Measurements from ENCODE around the gene DBH.

DBH gene

DNA sequence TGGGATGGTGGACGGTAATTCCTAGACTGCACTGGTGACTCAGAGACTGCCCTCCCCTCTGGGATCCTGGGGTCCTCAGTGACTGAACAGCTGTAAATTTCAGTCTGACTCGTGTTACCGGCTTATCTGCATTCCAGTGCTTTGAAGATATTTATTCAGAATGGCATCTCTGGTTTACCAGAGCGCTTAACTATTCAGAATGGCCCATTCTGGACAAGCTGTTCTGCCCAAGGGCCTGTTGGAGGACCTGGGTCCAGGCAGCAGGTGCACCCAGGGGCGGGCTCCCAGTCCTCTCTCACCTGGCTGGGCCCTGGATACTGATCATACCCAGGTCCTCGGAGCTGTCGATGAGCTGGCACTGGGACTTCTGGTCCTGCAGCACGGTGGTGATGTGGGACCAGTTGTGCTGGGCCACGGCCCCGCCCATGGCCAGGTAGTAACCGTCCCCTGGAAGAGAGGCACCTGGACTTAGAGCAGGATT, 54.0 kb downstream of the DBH start:
- TF ChIP-seq, protein P1, sequence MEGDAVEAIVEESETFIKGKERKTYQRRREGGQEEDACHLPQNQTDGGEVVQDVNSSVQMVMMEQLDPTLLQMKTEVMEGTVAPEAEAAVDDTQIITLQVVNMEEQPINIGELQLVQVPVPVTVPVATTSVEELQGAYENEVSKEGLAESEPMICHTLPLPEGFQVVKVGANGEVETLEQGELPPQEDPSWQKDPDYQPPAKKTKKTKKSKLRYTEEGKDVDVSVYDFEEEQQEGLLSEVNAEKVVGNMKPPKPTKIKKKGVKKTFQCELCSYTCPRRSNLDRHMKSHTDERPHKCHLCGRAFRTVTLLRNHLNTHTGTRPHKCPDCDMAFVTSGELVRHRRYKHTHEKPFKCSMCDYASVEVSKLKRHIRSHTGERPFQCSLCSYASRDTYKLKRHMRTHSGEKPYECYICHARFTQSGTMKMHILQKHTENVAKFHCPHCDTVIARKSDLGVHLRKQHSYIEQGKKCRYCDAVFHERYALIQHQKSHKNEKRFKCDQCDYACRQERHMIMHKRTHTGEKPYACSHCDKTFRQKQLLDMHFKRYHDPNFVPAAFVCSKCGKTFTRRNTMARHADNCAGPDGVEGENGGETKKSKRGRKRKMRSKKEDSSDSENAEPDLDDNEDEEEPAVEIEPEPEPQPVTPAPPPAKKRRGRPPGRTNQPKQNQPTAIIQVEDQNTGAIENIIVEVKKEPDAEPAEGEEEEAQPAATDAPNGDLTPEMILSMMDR (IDR thresholded peaks at IDR 0.05), result no peak

DNA sequence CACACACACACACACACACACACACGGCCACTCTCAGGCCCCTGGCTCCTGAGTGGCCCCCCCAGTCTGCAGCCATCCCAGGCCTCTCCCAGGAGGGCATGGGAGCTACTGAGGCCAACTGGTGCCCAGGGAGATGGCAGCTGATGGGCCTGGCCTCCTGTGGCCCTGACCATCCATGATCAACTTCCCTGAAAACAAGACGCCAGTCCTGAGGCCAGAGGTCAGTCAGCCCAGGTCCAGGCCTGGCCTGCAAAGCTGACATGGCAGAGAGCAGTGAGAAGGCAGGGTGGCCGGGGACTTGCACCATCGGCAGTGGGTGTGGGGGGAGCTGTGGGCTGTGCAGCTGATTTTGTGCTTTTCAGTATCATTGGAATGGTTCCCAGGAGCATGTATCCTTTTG, 55.0 kb downstream of the DBH start:
- TF ChIP-seq, protein P1 (IDR thresholded peaks at IDR 0.05), result no peak

DNA sequence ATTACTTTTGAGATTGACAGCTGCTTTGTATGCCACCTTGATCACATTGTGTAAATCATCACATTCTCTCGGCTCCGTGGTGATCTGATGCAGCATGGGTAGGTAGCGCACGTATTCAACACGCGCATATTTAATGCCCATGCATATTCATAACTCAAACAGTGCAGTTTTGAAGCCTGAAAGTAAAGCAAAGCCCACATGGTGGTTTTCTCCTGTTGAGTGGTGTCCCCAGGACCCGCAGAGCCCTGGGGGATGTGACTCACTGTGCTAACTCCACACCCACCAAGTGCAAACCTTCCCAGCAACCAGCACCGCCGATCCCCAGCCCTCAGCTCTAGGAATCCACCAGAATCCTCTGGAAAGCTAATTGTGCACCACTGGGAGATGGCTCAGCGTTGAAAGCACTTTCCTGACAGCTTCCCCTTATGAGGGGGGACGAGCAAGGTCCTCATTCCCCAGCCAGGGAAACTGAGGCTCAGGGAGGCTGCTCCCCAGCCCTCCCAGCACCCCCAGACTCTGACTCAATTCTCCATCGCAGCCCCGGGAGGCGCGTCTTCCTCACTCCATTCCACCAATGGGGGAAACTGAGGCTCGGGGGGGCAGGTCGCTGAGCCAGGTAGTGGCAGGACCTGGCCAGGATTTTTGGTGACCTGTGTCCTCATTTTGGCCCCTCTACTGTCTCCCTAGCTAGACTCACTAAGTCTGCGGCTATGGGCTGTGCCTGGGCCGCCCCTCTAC, 55.6 kb downstream of the DBH start:
- TF ChIP-seq, protein P1 (IDR thresholded peaks at IDR 0.05), result no peak

DNA sequence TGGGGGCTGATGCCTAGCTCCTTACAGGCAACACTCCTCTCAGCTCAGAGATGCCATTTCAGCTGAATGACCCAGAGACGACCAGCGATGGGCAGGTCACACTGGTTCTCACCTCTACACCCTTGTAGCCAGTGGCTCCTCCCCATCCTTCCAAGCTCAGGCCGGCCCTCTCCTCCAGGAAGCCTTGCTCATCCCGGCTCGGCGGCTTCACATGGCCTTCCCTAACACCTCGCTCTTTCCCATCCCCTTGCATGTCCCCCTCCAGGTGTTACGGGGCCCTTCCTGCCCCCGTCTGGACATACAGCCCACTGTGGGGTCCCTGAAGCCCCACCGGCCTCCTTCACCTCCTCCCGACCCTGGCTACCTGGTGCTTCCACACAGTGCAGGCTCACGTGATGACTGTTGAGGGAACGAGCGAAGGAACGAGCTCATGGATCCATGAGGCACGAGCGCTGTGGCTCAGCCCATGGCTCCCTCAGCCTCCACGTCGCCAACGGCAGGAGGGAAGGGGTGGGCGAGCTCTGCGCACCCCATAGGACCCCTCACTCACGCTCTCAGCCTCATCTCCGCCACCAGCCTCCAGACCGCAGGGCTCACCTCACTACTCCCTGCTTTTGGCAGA, 56.3 kb downstream of the DBH start:
- TF ChIP-seq, protein P1 (IDR thresholded peaks at IDR 0.05), result no peak

DNA sequence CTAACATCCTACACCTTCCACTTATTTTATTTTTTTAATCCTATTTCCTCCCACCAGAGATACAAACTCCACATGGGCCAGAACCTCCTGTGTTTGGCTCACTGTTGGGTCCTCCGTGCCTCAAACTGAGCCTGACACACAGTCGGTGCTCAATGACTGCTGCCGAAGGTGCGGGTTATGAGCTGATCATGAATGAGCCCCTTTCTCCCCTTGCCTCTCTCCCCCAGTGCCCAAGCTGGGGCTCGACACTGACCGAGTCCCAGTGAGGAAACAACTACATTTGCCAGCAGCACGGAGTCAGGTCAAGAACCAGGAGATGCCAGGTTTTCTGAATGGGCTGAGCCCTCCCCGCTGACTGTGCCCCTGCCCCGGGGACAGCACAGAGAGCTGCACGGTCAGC, 57.0 kb downstream of the DBH start:
- TF ChIP-seq, protein P1 (IDR thresholded peaks at IDR 0.05), result no peak

DNA sequence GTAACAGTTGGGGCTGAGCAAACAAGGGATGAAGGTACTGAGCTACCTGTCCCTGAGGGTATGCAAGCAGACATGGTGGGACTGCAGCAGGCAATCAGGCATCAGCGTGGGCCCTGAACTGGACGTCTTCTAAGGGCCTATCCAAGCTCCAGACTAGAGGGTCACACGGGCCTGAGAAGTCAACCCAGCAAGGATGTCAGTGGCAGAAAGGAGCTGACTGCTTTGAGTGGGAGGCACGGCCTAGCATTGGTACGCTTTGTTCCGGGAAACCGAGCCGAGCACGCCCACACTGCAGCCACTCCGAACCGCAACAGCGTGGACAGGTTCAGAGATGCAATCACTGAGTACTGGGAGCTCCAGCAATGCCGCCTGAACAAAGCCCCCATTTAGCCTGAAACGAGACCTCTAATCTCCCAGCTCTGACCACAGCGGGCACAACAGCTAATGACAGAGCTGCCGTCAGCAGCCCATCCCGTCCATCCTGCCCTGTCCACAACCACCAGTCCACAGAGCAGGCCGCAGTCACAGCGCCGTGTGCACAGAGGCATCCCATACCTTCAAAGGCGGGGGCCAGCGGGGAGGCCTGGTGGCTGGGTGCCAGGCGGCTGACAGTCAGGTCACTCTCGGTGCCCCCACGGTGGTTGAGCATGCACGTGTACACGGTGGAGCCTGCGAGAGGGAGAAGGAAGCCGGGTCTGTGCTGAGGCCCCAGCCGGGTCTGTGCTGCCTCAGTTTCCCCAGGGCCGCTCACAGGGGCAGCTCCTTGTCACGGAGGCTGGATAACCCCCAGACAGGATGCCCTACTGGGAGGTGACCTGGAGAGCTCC, 57.8 kb downstream of the DBH start:
- TF ChIP-seq, protein P1 (IDR thresholded peaks at IDR 0.05), result no peak

DNA sequence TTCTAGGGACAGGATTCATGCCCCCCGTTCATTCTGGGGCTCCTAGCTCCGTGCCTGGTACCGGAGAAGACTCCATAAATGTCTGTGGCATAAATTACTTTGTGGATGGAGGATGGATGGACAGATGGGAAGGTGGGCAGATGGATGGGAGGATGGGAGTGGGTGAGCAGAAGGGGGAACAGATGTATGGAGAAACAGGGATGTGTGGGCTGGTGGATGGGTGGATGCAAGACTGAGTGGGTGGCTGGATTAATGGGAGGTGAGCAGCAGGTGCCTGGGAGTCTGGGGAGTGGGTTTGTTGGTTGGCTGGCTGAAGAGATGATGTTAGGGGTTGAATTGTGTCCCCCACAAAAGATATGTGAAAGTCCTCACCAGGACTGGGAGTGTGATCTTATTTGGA, 58.5 kb downstream of the DBH start:
- TF ChIP-seq, protein P1 (IDR thresholded peaks at IDR 0.05), result no peak

All from LNCAP (cell line).